Measurements from ENCODE around the gene LARGE1.

The LARGE1 gene

GRCh38 chr22:33920197-33920540, at the start of gene LARGE1:
Gene LARGE1 (minus strand): TSS chr22:33920476.
- DNase-seq (ENCODE audit: low read depth in 3 of 3): no peak

GRCh38 chr22:33969045-33969444, 48.8 kb upstream of the LARGE1 start:
- DNase-seq (ENCODE audit: low read depth in 3 of 3): no peak

- no peak for DNase-seq (ENCODE audit: low read depth in 3 of 3)
Observed at GRCh38 chr22:33964121-33964520, 43.8 kb upstream of the LARGE1 start.

- DNase-seq (ENCODE audit: low read depth in 3 of 3): no peak
Observed at GRCh38 chr22:33962409-33962808, 42.1 kb upstream of the LARGE1 start.

- no peak for DNase-seq (ENCODE audit: low read depth in 3 of 3)
Observed at GRCh38 chr22:33958741-33959140, 38.5 kb upstream of the LARGE1 start.

- no peak for DNase-seq (ENCODE audit: low read depth in 3 of 3)
Observed at GRCh38 chr22:33957086-33957485, 36.8 kb upstream of the LARGE1 start.

GRCh38 chr22:33952776-33953175, 32.5 kb upstream of the LARGE1 start:
- DNase-seq (ENCODE audit: low read depth in 3 of 3): no peak

- no peak for DNase-seq (ENCODE audit: low read depth in 3 of 3)
Observed at GRCh38 chr22:33940741-33941140, 20.5 kb upstream of the LARGE1 start.

GRCh38 chr22:33932997-33933396, 12.7 kb upstream of the LARGE1 start:
- DNase-seq (ENCODE audit: low read depth in 3 of 3): no peak

GRCh38 chr22:33931406-33931805, 11.1 kb upstream of the LARGE1 start:
- DNase-seq (ENCODE audit: low read depth in 3 of 3): no peak

- no peak for DNase-seq (ENCODE audit: low read depth in 3 of 3)
Observed at GRCh38 chr22:33927752-33928151, 7.5 kb upstream of the LARGE1 start.

GRCh38 chr22:33925194-33925593, 4.9 kb upstream of the LARGE1 start:
- DNase-seq (ENCODE audit: low read depth in 3 of 3): no peak

GRCh38 chr22:33923660-33924246, 3.5 kb upstream of the LARGE1 start:
- peak in 1 of 3 donors; percentile 8 for DNase-seq (ENCODE audit: low read depth in 3 of 3)

GRCh38 chr22:33923033-33923432, 2.8 kb upstream of the LARGE1 start:
- DNase-seq (ENCODE audit: low read depth in 3 of 3): no peak

GRCh38 chr22:33922349-33922681, 2.0 kb upstream of the LARGE1 start:
- DNase-seq (ENCODE audit: low read depth in 3 of 3): no peak

- no peak for DNase-seq (ENCODE audit: low read depth in 3 of 3)
Observed at GRCh38 chr22:33921525-33922348, 1.5 kb upstream of the LARGE1 start.

GRCh38 chr22:33920927-33921524, 750 bp upstream of the LARGE1 start:
- peak; percentile 76 to 87 (median 85) for DNase-seq (ENCODE audit: low read depth in 3 of 3)

- no peak for DNase-seq (ENCODE audit: low read depth in 3 of 3)
Observed at GRCh38 chr22:33919391-33920196, 682 bp downstream of the LARGE1 start.

GRCh38 chr22:33918676-33919365, 1.5 kb downstream of the LARGE1 start:
- DNase-seq (ENCODE audit: low read depth in 3 of 3): no peak

- DNase-seq (ENCODE audit: low read depth in 3 of 3): no peak
Observed at GRCh38 chr22:33917744-33918406, 2.4 kb downstream of the LARGE1 start.

- DNase-seq (ENCODE audit: low read depth in 3 of 3): no peak
Observed at GRCh38 chr22:33914699-33915098, 5.6 kb downstream of the LARGE1 start.
